GM12878 (cell line): ENCODE data around the gene SLC47A2. TPM values are rescaled to one million over a fixed set of nuclear protein-coding genes. Genes with fewer than 3 reads are reported as not detected.

Experiments used
- ATAC-seq: fragments of 200-7000 bp; cut with Tn5 transposase; 3 replicates; pipeline ENCODE4 v1.9.1; 2020; ENCODE audit warnings: mild to moderate bottlenecking, moderate library complexity
- BruUV-seq: library from RNA; stranded (reverse); fragments of 400-500 nt; replicated peaks from 2 replicates; lab custom pipeline; 2021; lab: Mats Ljungman, UMichigan
- CTCF ChIA-PET: fragments of 300-600 bp; sonication (Branson Sonifier 250); formaldehyde crosslinking; extraction: SDS; loops from one replicate; lab custom pipeline; 2021; ENCODE audit warnings: inconsistent platforms; lab: Yijun Ruan, JAX
- POLR2A ChIA-PET: fragments of 350-600 bp; formaldehyde crosslinking; extraction: SDS; loops from one replicate; lab custom pipeline; 2021; ENCODE audit warnings: inconsistent platforms; lab: Charles Lee
- RAD21 ChIA-PET: fragments of 300-600 bp; sonication (Branson Sonifier 250); formaldehyde crosslinking; loops from one replicate; lab custom pipeline; 2023; ENCODE audit warnings: antibody characterized with exemption; ENCODE audit not compliant: unreplicated experiment; lab: Charles Lee
- SMC1A ChIA-PET: fragments of 300-600 bp; sonication (Branson Sonifier 250); formaldehyde crosslinking; loops from one replicate; lab custom pipeline; 2023; ENCODE audit not compliant: unreplicated experiment, uncharacterized antibody; lab: Charles Lee
- DNase-seq: peaks from one replicate; pipeline ENCODE4 v3.0.0-alpha.2; 2011; ENCODE audit warnings: low read depth, low spot score
- FAIRE-seq: peaks from 3 replicates; lab custom pipeline; 2011; peaks lifted over from hg19 to GRCh38; lab: Jason Lieb, UNC
- H2AFZ ChIP-seq: 2 replicates; pipeline ENCODE4 v1.6.0; 2011; ENCODE audit warnings: low read depth, low read length, control low read depth; ENCODE audit not compliant: control insufficient read depth
- H3K27ac ChIP-seq: 2 replicates; pipeline ENCODE4 v1.5.1; 2011; ENCODE audit warnings: control low read depth; ENCODE audit not compliant: control insufficient read depth, insufficient read depth
- H3K27me3 ChIP-seq, 2 experiments: replicated peaks in 1 of 2; 2 replicates each; pipeline versions ENCODE4 v1.6.0 to v1.6.1; 2011; ENCODE audit warnings: low read length in 1 of 2; ENCODE audit not compliant: control insufficient read depth in 2 of 2, insufficient read depth in 2 of 2
- H3K36me3 ChIP-seq, 2 experiments: 2 replicates each; pipeline ENCODE4 v1.5.1; 2011; ENCODE audit warnings: low read length in 1 of 2; ENCODE audit not compliant: control insufficient read depth in 2 of 2, insufficient read depth in 2 of 2
- H3K4me1 ChIP-seq: 2 replicates; pipeline ENCODE4 v1.6.1; 2011; ENCODE audit warnings: mild to moderate bottlenecking, low read length, moderate library complexity, mixed read lengths; ENCODE audit not compliant: control insufficient read depth, insufficient read depth
- H3K4me2 ChIP-seq: 2 replicates; pipeline ENCODE4 v1.6.0; 2011; ENCODE audit warnings: control low read depth; ENCODE audit not compliant: control insufficient read depth, insufficient read depth
- H3K4me3 ChIP-seq: fragments of 200-600 bp; sonication (generic); 2 replicates; pipeline ENCODE4 v1.5.1; 2016
- H3K79me2 ChIP-seq: 2 replicates; pipeline ENCODE4 v1.6.0; 2011; ENCODE audit warnings: low read length; ENCODE audit not compliant: control insufficient read depth, insufficient read depth
- H3K9ac ChIP-seq: 2 replicates; pipeline ENCODE4 v1.8.0; 2011; ENCODE audit warnings: low read length, control low read depth, mixed read lengths; ENCODE audit not compliant: control insufficient read depth, insufficient read depth
- H3K9me3 ChIP-seq: replicated peaks from 3 replicates; pipeline ENCODE4 v1.5.1; 2011; ENCODE audit warnings: mild to moderate bottlenecking, low read length; ENCODE audit not compliant: control insufficient read depth, insufficient read depth
- H4K20me1 ChIP-seq: 2 replicates; pipeline ENCODE4 v1.6.0; 2011; ENCODE audit not compliant: control insufficient read depth, insufficient read depth
- SIX5 ChIP-seq: IDR thresholded peaks from 2 replicates; pipeline ENCODE4 v1.6.1; 2011; ENCODE audit warnings: mild to moderate bottlenecking, low read depth, low read length, moderate library complexity; ENCODE audit not compliant: severe bottlenecking
- TCF7 ChIP-seq: IDR thresholded peaks from 2 replicates; pipeline ENCODE4 v1.6.1; 2014; ENCODE audit warnings: antibody characterized with exemption, borderline replicate concordance
- YBX1 ChIP-seq: fragments of 450-650 bp; IDR thresholded peaks from 2 replicates; pipeline ENCODE4 v1.6.1; 2016; ENCODE audit warnings: antibody characterized with exemption
- WGBS: methylation state at CpG from one replicate; pipeline ENCODE4 v1.1.6; 2016; ENCODE audit warnings: low lambda C conversion rate; ENCODE audit not compliant: insufficient replicate concordance, insufficient coverage; ENCODE audit errors: missing lambda C conversion rate; 5-methylcytosine and 5-hydroxymethylcytosine counted together
- in situ Hi-C: fragments of 300-500 bp; cut with MboI; formaldehyde crosslinking; loops from 9 replicates; pipeline ENCODE4 v1.14.3; 2018; ENCODE audit warnings: mixed read lengths
- intact Hi-C: fragments of 100-400 bp; cut with micrococcal nuclease; formaldehyde crosslinking; loops from one replicate; pipeline ENCODE4 v1.14.2; 2022; ENCODE audit not compliant: unreplicated experiment
- polyA plus RNA-seq, 11 experiments: library from polyadenylated mRNA; depleted of rRNA in 4 of 11; unstranded in 6 of 11; stranded (reverse) in 5 of 11; fragments of >200 nt; fragmentation: Nextera tagmentation in 4 of 11; fragmentation: Illumina TruSeq in 1 of 11; extraction: Ambion mirVana in 4 of 11; extraction: Trizol in 1 of 11; gene quantifications; 1 replicate in 1 of 11; 2 replicates in 10 of 11; pipeline versions ENCODE4 v1.2.1 to v1.2.3, GENCODE V29; 2011 to 2016; ENCODE audit warnings: inconsistent platforms in 2 of 11, missing spikeins in 2 of 11, low read depth in 1 of 11
- total RNA-seq, 4 experiments: library from RNA; depleted of rRNA in 3 of 4; stranded (reverse); fragments of >200 nt in 3 of 4; fragmentation: Illumina TruSeq in 1 of 4; extraction: Trizol in 1 of 4; gene quantifications; 2 replicates each; pipeline versions ENCODE4 v1.2.1 to v1.2.3, GENCODE V29; 2013 to 2021

SLC47A2 gene
- total and polyA plus RNA-seq, 10 of the 15 experiments (the other 5 are each of a cell fraction or from before 2014, with no cell fraction given) = not detected

- ATAC-seq (no peak), FAIRE-seq (no peak), DNase-seq (no peak)
- Histone ChIP-seq H3K4me3 (no peak overlapping the region), H3K27ac (no peak overlapping the region), H3K79me2 (peaks cover 2% of the 10 kb centered on the region), H3K27me3 (no peaks in the 10 kb centered on the region), H3K4me2 (no peak overlapping the region), H3K9ac (no peak overlapping the region), H4K20me1 (no peaks in the 10 kb centered on the region), H3K9me3 (no peaks in the 10 kb centered on the region; the same call in 2 of the 3 replicates), H2AFZ (no peak overlapping the region), H3K4me1 (no peaks in the 10 kb centered on the region; the same call in 1 of the 2 replicates), H3K36me3 (no peaks in the 10 kb centered on the region; a peak in 1 of 4 replicates)
- in situ Hi-C loops (no loop called here), intact Hi-C loops (no loop called here)
- CTCF ChIA-PET = interaction anchor here (1.9 kb wide), 1 partner anchor 9 kb away, joined by 8 read pairs; no protein-coding TSS in a partner anchor
- no peak for TF ChIP-seq SIX5
- no peak for TF ChIP-seq YBX1
- POLR2A ChIA-PET = no interaction called here
- WGBS = 98% methylated on average over 26 of the region's 30 CpGs
- SMC1A ChIA-PET = no interaction called here
- no TSS peak for BruUV-seq
- RAD21 ChIA-PET = no interaction called here
These were observed 62.0 kb downstream of the SLC47A2 start for GRCh38 chr17:19654342-19654886.

DNA sequence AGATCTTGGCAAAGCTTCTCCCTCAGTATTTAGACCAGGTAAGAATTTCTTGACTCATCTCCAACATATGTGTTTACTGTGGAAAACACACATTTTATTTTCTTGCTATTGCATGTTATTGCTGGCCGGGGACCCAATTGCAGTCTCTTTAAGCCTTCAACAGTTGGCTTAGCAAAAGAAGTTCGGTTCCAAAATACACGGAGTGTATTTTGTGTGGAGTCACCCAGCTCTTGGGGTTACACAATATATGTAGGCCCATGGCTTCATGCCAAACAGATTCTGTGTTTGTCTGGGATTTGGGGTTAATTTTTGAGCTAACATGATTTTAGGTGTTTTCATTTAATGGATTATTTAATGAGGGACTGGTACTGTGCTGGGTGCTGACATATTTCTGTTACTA is 63.8 kb downstream of the SLC47A2 start:
- intact Hi-C loops = no loop called here
- no peak for DNase-seq
- ATAC-seq = no peak
- Histone ChIP-seq H3K27ac (no peak overlapping the region), H3K27me3 (no peaks in the 10 kb centered on the region), H3K4me3 (no peak overlapping the region), H3K79me2 (peaks cover 8% of the 10 kb centered on the region), H3K9ac (no peak overlapping the region), H3K4me1 (peaks cover 3% of the 10 kb centered on the region; the same call in 1 of the 2 replicates), H4K20me1 (no peaks in the 10 kb centered on the region), H3K9me3 (no peaks in the 10 kb centered on the region; the same call in 2 of the 3 replicates), H2AFZ (no peak overlapping the region), H3K36me3 (no peaks in the 10 kb centered on the region; a peak in 1 of 4 replicates), H3K4me2 (no peak overlapping the region)
- 96% methylated on average over 3 of the region's 3 CpGs for WGBS
- ChIA-PET SMC1A (interaction anchor here (0.7 kb wide), 1 partner anchor 12 kb away, joined by 3 read pairs; no protein-coding TSS in a partner anchor), CTCF (interaction anchor here (1.2 kb wide), 1 partner anchor 110 kb away, joined by 4 read pairs; no protein-coding TSS in a partner anchor), RAD21 (no interaction called here), POLR2A (no interaction called here)
- FAIRE-seq = no peak
- in situ Hi-C loops = no loop called here
- no peak for TF ChIP-seq TCF7
- no TSS peak for BruUV-seq
